ENCODE results near the gene LNPK.

- TF ChIP-seq TAF1 (IDR thresholded peaks at IDR 0.05; ENCODE audit: borderline replicate concordance, insufficient read depth, low read length) (no peak), REST (IDR thresholded peaks at IDR 0.05; ENCODE audit: insufficient read depth in 1 of 2, low read depth in 2 of 2, low read length in 2 of 2) (no peak), POLR2AphosphoS5 (IDR thresholded peaks at IDR 0.05; ENCODE audit: low read depth, low read length) (no peak)
Measured at GRCh38 chr2:175931805-175932204, 70.3 kb downstream of the LNPK start.

Data from PFSK-1 (cell line).